ENCODE measurements around the gene LMF2. TPM values are rescaled to one million over a fixed set of nuclear protein-coding genes. Genes with fewer than 3 reads are reported as not detected.

Gene LMF2
- 48.6 TPM for total RNA-seq

GRCh38 chr22:50507421-50507990 lies at the start of gene LMF2:
LMF2 (minus strand) TSS chr22:50507702; CDS start chr22:50507675, 27 bp downstream.

GRCh38 chr22:50545522-50546325 lies 38.2 kb upstream of the LMF2 start, which contains the start of gene KLHDC7B:
KLHDC7B (plus strand) TSS chr22:50545899; CDS start chr22:50546244, 345 bp downstream.

GRCh38 chr22:50529897-50530579 lies 22.5 kb upstream of the LMF2 start, which contains the start of gene TYMP:
TYMP (minus strand) TSS chr22:50530012; CDS start chr22:50529709, 303 bp downstream.

GRCh38 chr22:50525104-50525857 lies 17.8 kb upstream of the LMF2 start, which contains the start of gene SCO2:
SCO2 (minus strand) TSS chr22:50525598; CDS start chr22:50524411, 1,187 bp downstream.

GRCh38 chr22:50507991-50508884 lies 736 bp upstream of the LMF2 start, which contains the start of gene NCAPH2:
NCAPH2 (plus strand) TSS chr22:50508224; CDS start chr22:50508338, 114 bp downstream.

GRCh38 chr22:50486561-50487289 lies 20.8 kb downstream of the LMF2 start, which contains the start of gene MIOX:
MIOX (plus strand) TSS chr22:50486859; CDS start chr22:50486898, 39 bp downstream.

GRCh38 chr22:50481440-50482106 lies 25.9 kb downstream of the LMF2 start, which contains the start of gene ADM2:
ADM2 (plus strand) TSS chr22:50481543; CDS start chr22:50481848, 305 bp downstream.

GRCh38 chr22:50474710-50475651 lies 32.5 kb downstream of the LMF2 start, which contains the start of gene SBF1:
SBF1 (minus strand) TSS chr22:50475035; CDS start chr22:50474840, 195 bp downstream.

Other genes with a start within 250 kb of the LMF2 start
- gene MAPK12, start 246.0 kb downstream of the LMF2 start, total RNA-seq: 19.1 TPM
- gene MAPK11, start 237.3 kb downstream of the LMF2 start, total RNA-seq: 6.8 TPM
- 302 TPM for gene PLXNB2, start 200.1 kb downstream of the LMF2 start, total RNA-seq
- 10.0 TPM for gene DENND6B, start 180.7 kb downstream of the LMF2 start, total RNA-seq
- gene PPP6R2, start 164.4 kb downstream of the LMF2 start, total RNA-seq: 58.2 TPM
- gene SBF1, start 32.7 kb downstream of the LMF2 start, total RNA-seq: 56.7 TPM
- gene ADM2, start 26.2 kb downstream of the LMF2 start, total RNA-seq: 2.2 TPM
- 5.4 TPM for gene MIOX, start 20.8 kb downstream of the LMF2 start, total RNA-seq
- 36.1 TPM for gene NCAPH2, start 522 bp upstream of the LMF2 start, total RNA-seq
- gene SCO2, start 17.9 kb upstream of the LMF2 start, total RNA-seq: 0.47 TPM
- gene TYMP, start 22.3 kb upstream of the LMF2 start, total RNA-seq: 11.6 TPM
- gene KLHDC7B, start 38.2 kb upstream of the LMF2 start, total RNA-seq: 0.18 TPM
- gene SYCE3, start 55.2 kb upstream of the LMF2 start, total RNA-seq: 0.58 TPM
- 20.6 TPM for gene CPT1B, start 70.7 kb upstream of the LMF2 start, total RNA-seq
- 70.8 TPM for gene CHKB, start 75.1 kb upstream of the LMF2 start, total RNA-seq
- gene MAPK8IP2, start 93.1 kb upstream of the LMF2 start, total RNA-seq: 1.8 TPM
- gene ARSA, start 120.5 kb upstream of the LMF2 start, total RNA-seq: 17.6 TPM
- gene SHANK3, start 165.1 kb upstream of the LMF2 start, total RNA-seq: 23.5 TPM
- 0.18 TPM for gene ACR, start 230.5 kb upstream of the LMF2 start, total RNA-seq